HFFc6 (cell line): ENCODE data around the gene RABGAP1L. TPM values are rescaled to one million over a fixed set of nuclear protein-coding genes. Genes with fewer than 3 reads are reported as not detected.

ENCODE experiments used
- DNase-seq: peaks from one replicate; pipeline ENCODE4 v3.0.0-alpha.2; 2018
- H3K27ac Mint-ChIP-seq: 2 replicates; pipeline ENCODE4 v1.8.0; 2020; ENCODE audit warnings: mild to moderate bottlenecking, mixed read lengths
- H3K27me3 Mint-ChIP-seq: 2 replicates; pipeline ENCODE4 v1.8.0; 2021; ENCODE audit warnings: mild to moderate bottlenecking, moderate library complexity, mixed read lengths; ENCODE audit not compliant: insufficient read depth
- H3K36me3 Mint-ChIP-seq: 2 replicates; pipeline ENCODE4 v1.8.0; 2021; ENCODE audit warnings: low read depth, mixed read lengths
- H3K4me1 Mint-ChIP-seq: 2 replicates; pipeline ENCODE4 v1.8.0; 2020; ENCODE audit warnings: low read depth, mixed read lengths
- H3K4me3 Mint-ChIP-seq: 2 replicates; pipeline ENCODE4 v1.8.0; 2020; ENCODE audit warnings: mild to moderate bottlenecking, moderate library complexity, mixed read lengths
- H3K9me3 Mint-ChIP-seq: 2 replicates; pipeline ENCODE4 v1.8.0; 2020; ENCODE audit warnings: mild to moderate bottlenecking, mixed read lengths
- total RNA-seq, 6 experiments: library from RNA; stranded (reverse); fragmentation: NEBNext Ultra II Directional; extraction: Animal tissue kit (Norgen Biotek cat#: 25700); gene quantifications; 2 replicates in 1 of 6; 3 replicates in 5 of 6; pipeline ENCODE4 v1.2.3, GENCODE V29; 2021
- TF ChIP-seq, protein P1 (sequence below): fragments of 200-600 bp; sonication (generic); IDR thresholded peaks from 2 replicates; pipeline ENCODE4 v1.5.0; 2021; ENCODE audit warnings: antibody characterized with exemption, mild to moderate bottlenecking

The RABGAP1L gene
- total RNA-seq, 6 experiments from 2014 or later = 14.5 to 16.9 (median 16.0) TPM

DNA sequence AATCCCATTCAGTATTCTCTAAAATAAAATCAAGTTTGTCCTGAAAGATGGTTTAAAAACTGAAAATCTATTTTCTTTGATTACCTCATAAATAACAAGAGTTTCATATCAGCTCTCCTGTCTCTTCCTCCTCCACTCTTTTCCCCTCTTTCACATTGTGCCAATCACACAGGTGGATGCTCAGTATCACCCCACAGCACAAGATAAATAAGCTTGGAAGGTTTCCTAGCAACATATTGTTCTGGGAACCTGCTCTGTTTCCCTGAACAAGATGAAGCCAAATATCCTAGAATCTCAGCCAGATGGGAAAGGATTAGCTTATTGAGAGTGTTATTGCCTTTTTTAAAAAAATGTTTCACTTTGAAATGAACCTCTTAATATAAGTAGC lies 794.7 kb downstream of the RABGAP1L start:
- Mint-ChIP-seq H3K36me3 (no peaks in the 10 kb centered on the region), H3K4me3 (no peak overlapping the region), H3K4me1 (no peaks in the 10 kb centered on the region), H3K9me3 (no peaks in the 10 kb centered on the region), H3K27me3 (no peaks in the 10 kb centered on the region), H3K27ac (no peak overlapping the region)
- TF ChIP-seq, protein P1, sequence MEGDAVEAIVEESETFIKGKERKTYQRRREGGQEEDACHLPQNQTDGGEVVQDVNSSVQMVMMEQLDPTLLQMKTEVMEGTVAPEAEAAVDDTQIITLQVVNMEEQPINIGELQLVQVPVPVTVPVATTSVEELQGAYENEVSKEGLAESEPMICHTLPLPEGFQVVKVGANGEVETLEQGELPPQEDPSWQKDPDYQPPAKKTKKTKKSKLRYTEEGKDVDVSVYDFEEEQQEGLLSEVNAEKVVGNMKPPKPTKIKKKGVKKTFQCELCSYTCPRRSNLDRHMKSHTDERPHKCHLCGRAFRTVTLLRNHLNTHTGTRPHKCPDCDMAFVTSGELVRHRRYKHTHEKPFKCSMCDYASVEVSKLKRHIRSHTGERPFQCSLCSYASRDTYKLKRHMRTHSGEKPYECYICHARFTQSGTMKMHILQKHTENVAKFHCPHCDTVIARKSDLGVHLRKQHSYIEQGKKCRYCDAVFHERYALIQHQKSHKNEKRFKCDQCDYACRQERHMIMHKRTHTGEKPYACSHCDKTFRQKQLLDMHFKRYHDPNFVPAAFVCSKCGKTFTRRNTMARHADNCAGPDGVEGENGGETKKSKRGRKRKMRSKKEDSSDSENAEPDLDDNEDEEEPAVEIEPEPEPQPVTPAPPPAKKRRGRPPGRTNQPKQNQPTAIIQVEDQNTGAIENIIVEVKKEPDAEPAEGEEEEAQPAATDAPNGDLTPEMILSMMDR = no peak
- no peak for DNase-seq

DNA sequence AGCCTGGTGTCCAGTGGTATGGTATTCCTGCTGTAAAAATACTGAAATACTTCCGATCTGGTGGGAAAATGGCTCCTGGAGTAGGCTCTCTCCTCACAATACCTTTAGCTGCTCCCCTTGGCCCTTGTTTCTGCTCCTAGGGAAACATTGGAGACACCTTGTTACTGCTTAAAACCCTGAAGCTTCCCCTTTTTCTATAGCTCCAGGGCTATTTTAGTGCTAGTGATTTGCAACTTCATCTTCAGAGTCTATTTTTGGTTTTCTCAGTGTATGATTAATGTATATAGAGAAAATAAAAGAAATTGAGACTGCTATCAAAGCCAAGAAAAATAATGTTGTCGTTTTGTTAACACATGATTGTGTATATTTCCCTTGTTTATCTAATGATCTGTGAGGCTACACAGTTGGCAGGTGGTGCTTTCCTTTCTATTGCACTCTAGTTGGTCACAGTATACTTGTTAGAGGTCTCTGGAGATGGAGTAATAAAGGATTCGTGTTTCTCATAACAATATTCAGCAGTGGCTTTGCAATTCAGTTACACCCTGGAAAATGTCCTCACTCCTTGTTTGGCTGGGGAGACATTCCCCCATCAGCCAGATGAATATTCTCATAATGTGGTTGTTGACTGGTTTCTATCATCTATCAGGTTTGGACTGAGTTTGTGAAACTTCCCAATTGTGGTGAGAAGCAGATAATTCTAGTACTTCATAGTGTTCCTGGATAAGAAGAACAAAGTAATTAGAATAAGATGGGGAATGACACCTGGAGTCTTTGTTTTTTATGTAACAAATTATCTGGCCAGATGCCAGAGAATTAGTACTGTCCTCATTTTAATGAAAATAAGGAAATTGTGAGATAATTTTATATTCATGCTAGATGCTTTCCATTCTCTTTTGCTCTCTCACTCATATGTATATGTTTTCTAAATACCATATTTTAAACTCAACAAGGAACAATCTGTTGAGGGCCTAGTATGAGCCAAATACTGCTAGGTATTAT lies 795.6 kb downstream of the RABGAP1L start:
- no peak for DNase-seq

DNA sequence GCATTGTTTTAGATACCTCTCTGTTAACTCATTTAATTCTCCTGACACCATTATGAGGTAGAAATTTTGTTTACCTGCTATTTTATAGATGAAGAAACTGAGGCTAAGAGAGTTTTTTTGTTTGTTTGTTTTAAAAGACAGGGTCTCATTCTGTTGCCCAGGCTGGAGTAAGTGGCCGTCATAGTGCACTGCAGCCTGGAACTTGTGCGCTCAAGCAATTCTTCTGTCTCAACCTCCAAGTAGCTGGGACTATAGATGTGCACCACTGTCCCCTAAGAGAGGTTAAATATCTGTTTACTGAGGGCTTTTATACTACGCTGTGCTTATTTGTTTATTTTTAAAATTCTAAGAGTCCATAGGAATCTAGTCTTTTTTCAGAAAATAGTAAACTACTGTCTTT lies 796.8 kb downstream of the RABGAP1L start:
- H3K4me3 Mint-ChIP-seq = no peak overlapping the region
- H3K9me3 Mint-ChIP-seq = no peaks in the 10 kb centered on the region
- no peaks in the 10 kb centered on the region for H3K27me3 Mint-ChIP-seq
- H3K4me1 Mint-ChIP-seq = no peaks in the 10 kb centered on the region
- no peaks in the 10 kb centered on the region for H3K36me3 Mint-ChIP-seq
- no peak overlapping the region for H3K27ac Mint-ChIP-seq
- DNase-seq = no peak
- TF ChIP-seq, protein P1 = no peak

More for the DNA sequence above, 795.6 kb downstream of the RABGAP1L start:
- H3K27me3 Mint-ChIP-seq = no peaks in the 10 kb centered on the region
- H3K4me1 Mint-ChIP-seq = no peaks in the 10 kb centered on the region
- H3K9me3 Mint-ChIP-seq = no peaks in the 10 kb centered on the region
- TF ChIP-seq, protein P1 = no peak
- no peak overlapping the region for H3K27ac Mint-ChIP-seq
- no peak overlapping the region for H3K4me3 Mint-ChIP-seq
- no peaks in the 10 kb centered on the region for H3K36me3 Mint-ChIP-seq

DNA sequence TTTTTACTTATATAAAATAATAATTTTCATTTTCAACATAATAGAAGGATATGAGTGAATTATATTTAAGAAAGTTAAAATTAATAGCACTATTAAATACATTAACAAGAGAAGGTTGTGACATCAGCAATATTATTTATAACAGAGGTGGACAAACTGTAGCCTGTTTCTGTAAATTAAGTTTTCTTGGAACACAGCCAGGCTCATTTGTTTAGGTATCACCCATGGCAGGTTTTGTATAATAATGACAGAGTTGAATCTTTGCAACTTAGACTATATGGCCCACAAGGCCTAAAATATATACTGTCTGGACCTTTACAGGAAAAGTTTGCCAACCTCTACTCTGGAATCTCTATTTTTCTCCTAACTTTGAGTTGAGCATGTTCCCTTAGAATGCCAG lies 797.7 kb downstream of the RABGAP1L start:
- H3K27ac Mint-ChIP-seq = no peak overlapping the region
- no peaks in the 10 kb centered on the region for H3K9me3 Mint-ChIP-seq
- no peaks in the 10 kb centered on the region for H3K4me1 Mint-ChIP-seq
- no peak for DNase-seq
- H3K36me3 Mint-ChIP-seq = no peaks in the 10 kb centered on the region
- no peak overlapping the region for H3K4me3 Mint-ChIP-seq
- TF ChIP-seq, protein P1 = no peak
- H3K27me3 Mint-ChIP-seq = no peaks in the 10 kb centered on the region

DNA sequence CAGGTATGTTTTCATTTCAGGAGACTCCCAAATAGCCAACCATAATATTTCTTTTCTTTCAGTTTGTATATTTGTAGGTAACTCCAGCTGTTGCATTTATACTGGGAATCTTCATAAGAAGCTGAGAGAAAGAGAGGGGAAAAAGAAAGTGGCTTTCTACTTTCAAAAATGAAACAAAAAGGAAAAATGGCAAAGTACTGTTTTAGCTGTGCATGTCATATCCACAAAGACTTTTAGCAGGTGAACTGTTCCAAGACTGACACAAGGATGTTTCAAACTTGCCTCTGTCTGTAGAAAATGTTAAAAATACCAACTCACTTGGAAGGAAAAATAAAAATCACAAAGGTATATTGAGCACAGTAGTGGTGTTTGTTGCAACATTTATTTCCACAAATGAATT lies 798.5 kb downstream of the RABGAP1L start:
- TF ChIP-seq, protein P1 = no peak
- Mint-ChIP-seq H3K36me3 (no peaks in the 10 kb centered on the region), H3K27ac (no peak overlapping the region), H3K4me1 (no peaks in the 10 kb centered on the region), H3K4me3 (no peak overlapping the region), H3K27me3 (no peaks in the 10 kb centered on the region), H3K9me3 (no peaks in the 10 kb centered on the region)
- DNase-seq = no peak
